Choroid plexus epithelial cell (primary cell): ENCODE results near the gene UNC13B.

Experiments
- DNase-seq: peaks from one replicate; pipeline ENCODE4 v3.0.0-alpha.2; 2010; ENCODE audit warnings: low read depth
- H3K4me3 ChIP-seq: 2 replicates; pipeline ENCODE4 v1.5.1; 2011; ENCODE audit warnings: low read depth, mild to moderate bottlenecking, control low read depth, low read length, moderate library complexity
- TF ChIP-seq, protein P1 (sequence below): conservative IDR thresholded peaks from 2 replicates; pipeline ENCODE4 v1.5.1; 2011; ENCODE audit warnings: low read depth, mild to moderate bottlenecking, control low read depth, inconsistent platforms, low read length, moderate library complexity

Gene UNC13B

DNA sequence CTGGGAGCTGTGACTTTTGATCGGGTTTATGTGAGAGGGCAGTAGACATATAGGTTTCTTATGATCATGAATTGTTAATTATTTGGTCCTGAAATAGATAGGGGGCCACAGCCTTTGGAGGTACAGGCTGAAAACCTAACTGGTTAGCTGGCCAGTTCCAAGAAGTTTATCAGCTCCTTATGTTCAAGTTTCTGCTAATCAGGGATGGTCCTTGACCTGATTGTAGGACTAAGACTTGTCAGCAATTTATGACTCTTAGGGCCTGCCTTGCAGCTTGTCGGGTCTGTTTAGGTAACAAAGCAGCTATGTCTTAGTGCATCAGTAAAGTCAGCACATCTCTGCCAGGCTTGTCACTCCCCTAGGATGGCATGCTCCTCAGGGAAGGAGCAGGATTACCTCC is 176.3 kb downstream of the UNC13B start:
- DNase-seq = no peak
- H3K4me3 ChIP-seq = no peak overlapping the region
- TF ChIP-seq, protein P1, sequence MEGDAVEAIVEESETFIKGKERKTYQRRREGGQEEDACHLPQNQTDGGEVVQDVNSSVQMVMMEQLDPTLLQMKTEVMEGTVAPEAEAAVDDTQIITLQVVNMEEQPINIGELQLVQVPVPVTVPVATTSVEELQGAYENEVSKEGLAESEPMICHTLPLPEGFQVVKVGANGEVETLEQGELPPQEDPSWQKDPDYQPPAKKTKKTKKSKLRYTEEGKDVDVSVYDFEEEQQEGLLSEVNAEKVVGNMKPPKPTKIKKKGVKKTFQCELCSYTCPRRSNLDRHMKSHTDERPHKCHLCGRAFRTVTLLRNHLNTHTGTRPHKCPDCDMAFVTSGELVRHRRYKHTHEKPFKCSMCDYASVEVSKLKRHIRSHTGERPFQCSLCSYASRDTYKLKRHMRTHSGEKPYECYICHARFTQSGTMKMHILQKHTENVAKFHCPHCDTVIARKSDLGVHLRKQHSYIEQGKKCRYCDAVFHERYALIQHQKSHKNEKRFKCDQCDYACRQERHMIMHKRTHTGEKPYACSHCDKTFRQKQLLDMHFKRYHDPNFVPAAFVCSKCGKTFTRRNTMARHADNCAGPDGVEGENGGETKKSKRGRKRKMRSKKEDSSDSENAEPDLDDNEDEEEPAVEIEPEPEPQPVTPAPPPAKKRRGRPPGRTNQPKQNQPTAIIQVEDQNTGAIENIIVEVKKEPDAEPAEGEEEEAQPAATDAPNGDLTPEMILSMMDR = no peak

DNA sequence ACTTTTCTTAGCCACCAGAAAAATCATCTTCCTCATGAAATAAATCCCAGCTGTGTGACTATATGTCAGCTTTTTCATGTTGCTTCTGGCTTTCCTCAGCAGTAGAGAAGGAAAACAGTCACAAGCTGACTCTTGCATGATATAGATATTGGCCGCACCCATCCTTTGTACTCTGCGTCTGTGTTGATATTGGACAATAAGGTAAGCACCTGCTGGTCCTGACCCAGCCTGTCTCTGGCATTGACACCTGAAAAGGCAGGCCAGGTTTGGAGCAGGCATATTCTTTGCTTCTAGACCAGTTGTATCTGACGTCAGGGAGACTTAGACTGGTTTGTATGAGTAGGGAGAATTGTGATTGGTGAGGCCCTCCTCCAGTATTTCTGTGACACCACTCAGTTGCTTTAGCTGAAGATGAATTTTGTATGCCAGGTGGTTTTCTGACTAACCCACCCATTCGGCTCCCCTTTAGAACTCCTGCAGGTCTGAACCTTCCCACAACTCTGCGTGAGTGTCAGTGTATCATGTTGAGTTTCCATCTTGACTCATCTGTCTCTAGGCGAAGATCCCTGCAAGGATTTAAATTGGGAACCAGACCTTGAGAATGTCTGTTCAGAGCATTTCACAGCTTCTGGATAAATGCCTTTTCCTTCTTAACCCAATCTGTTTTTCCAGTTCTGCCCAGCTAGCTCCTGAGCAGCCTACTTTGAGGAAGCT is 176.9 kb downstream of the UNC13B start:
- TF ChIP-seq, protein P1 = no peak
- no peak overlapping the region for H3K4me3 ChIP-seq
- no peak for DNase-seq

GRCh38 chr9:35340046-35340445 is 178.2 kb downstream of the UNC13B start:
- TF ChIP-seq, protein P1 = no peak
- DNase-seq = peak; percentile 67
- H3K4me3 ChIP-seq = no peak overlapping the region

DNA sequence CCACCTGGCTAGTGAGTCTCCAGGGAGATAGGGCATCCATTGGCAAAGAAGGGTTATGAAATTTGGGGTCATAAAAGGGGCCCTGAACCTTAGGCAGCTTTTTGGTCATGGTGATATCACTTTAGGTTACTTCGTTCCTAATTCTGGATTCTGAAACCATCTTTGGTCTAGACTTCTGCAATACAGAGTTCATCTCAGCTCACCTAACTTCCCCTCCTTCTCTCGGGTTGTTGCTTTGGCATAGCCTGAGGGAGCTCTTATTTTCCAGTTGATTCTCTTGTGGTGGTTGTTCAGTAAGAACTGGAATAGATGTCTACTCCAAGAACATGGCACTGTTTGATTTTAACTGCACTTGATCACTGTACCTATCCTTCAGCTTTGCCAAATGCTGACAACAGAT is 179.2 kb downstream of the UNC13B start:
- DNase-seq = no peak
- TF ChIP-seq, protein P1 = no peak
- no peak overlapping the region for H3K4me3 ChIP-seq

DNA sequence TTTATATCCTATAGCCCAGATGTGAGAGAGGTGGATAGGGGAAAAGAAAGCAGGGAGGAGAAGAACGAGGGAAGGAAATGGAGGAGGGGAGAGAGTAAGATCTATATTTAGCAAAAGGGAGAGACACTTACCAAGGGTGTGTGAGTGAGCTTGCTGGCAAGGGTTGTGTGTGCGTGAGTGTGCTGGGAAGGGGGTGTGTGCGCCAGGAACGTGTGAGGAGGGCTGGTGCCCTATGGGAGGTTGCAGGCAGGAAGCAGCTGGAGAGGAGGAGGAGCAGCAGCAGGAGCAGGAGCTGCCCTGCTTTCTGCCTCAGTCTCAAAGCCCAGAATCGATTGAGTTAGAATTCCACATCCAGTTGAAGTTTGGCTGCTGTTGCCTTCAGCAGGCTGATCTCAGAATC is 179.8 kb downstream of the UNC13B start:
- DNase-seq = peak; percentile 69
- peak overlapping the region; percentile 35 for H3K4me3 ChIP-seq

GRCh38 chr9:35342221-35342958 is 180.6 kb downstream of the UNC13B start:
- peak overlapping the region; percentile 35 for H3K4me3 ChIP-seq
- TF ChIP-seq, protein P1 = no peak
- no peak for DNase-seq

More for the DNA sequence above, 179.8 kb downstream of the UNC13B start:
- TF ChIP-seq, protein P1 = no peak

- TF ChIP-seq, protein P1 = no peak
- DNase-seq = no peak
- H3K4me3 ChIP-seq = no peak overlapping the region
Measured at GRCh38 chr9:35348109-35348508, 186.3 kb downstream of the UNC13B start.
